Fibroblast of skin of back (primary cell): ENCODE measurements around the gene PIAS4.

ENCODE experiments used
- DNase-seq: peaks from one replicate; pipeline ENCODE4 v3.0.0-alpha.2; 2013

Gene PIAS4

GRCh38 chr19:3977242-3978143 is 30.0 kb upstream of the PIAS4 start:
- DNase-seq = no peak

GRCh38 chr19:3978145-3978544 is 29.4 kb upstream of the PIAS4 start:
- no peak for DNase-seq

- no peak for DNase-seq
Observed at GRCh38 chr19:3979289-3979673, 28.3 kb upstream of the PIAS4 start.

GRCh38 chr19:3979674-3980352 is 27.7 kb upstream of the PIAS4 start:
- no peak for DNase-seq

GRCh38 chr19:3980353-3981251 is 26.9 kb upstream of the PIAS4 start:
- no peak for DNase-seq

- no peak for DNase-seq
Observed at GRCh38 chr19:3981373-3981735, 26.2 kb upstream of the PIAS4 start.

GRCh38 chr19:3981736-3982681 is 25.5 kb upstream of the PIAS4 start:
- no peak for DNase-seq

- peak; percentile 67 for DNase-seq
Observed at GRCh38 chr19:3982701-3983541, 24.6 kb upstream of the PIAS4 start.

GRCh38 chr19:3983542-3983914 is 24.0 kb upstream of the PIAS4 start:
- no peak for DNase-seq

- DNase-seq = peak; percentile 54
Observed at GRCh38 chr19:3983936-3984583, 23.5 kb upstream of the PIAS4 start.

- no peak for DNase-seq
Observed at GRCh38 chr19:3984584-3984907, 23.0 kb upstream of the PIAS4 start.

GRCh38 chr19:3984908-3985642 is 22.5 kb upstream of the PIAS4 start, which contains the start of gene EEF2:
Gene EEF2 (minus strand): TSS chr19:3985463. CDS start chr19:3985380, 83 bp downstream.
- DNase-seq = peak; percentile 84

- no peak for DNase-seq
Observed at GRCh38 chr19:3985643-3986259, 21.8 kb upstream of the PIAS4 start.

GRCh38 chr19:3986260-3987041 is 21.1 kb upstream of the PIAS4 start:
- DNase-seq = peak; percentile 83

GRCh38 chr19:3987619-3988371 is 19.7 kb upstream of the PIAS4 start:
- peak; percentile 78 for DNase-seq

GRCh38 chr19:3990815-3991117 is 16.8 kb upstream of the PIAS4 start:
- no peak for DNase-seq

GRCh38 chr19:3995607-3996006 is 11.9 kb upstream of the PIAS4 start:
- DNase-seq = no peak
